Lower leg skin (tissue), 3 donors: ENCODE data around the gene IRAK4.

Source experiments
- POLR2A ChIP-seq, 2 donors: fragments of 450-650 bp; IDR thresholded peaks; one replicate each; pipeline ENCODE4 v1.6.1; 2016 to 2017; ENCODE audit warnings: antibody characterized with exemption in 2 of 2, mild to moderate bottlenecking in 1 of 2, moderate library complexity in 1 of 2
- TF ChIP-seq, protein P1 (sequence below), 3 donors: fragments of 450-650 bp; IDR thresholded peaks; one replicate each; pipeline ENCODE4 v1.5.1; 2016; ENCODE audit warnings: antibody characterized with exemption in 3 of 3, mild to moderate bottlenecking in 3 of 3, moderate library complexity in 2 of 3

DNA sequence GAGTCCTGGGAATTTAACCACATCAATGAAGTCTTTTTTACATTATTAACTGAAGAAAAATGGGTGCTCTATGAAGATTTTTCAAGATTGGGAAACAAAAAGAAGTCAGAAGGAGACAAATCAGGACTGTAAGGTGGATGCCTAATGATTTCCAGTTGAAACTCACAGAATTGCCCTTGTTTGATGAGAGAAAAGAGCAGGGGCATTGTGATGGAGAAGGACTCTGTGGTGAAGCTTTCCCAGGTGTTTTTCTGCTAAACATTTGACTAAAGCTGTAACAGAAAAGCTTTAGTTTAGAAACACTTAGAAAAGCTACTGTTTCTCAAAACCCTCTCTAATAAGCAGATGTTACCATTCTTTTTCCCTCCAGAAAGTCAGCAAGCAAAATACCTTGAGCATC, 5.8 kb downstream of the IRAK4 start:
- TF ChIP-seq, protein P1, sequence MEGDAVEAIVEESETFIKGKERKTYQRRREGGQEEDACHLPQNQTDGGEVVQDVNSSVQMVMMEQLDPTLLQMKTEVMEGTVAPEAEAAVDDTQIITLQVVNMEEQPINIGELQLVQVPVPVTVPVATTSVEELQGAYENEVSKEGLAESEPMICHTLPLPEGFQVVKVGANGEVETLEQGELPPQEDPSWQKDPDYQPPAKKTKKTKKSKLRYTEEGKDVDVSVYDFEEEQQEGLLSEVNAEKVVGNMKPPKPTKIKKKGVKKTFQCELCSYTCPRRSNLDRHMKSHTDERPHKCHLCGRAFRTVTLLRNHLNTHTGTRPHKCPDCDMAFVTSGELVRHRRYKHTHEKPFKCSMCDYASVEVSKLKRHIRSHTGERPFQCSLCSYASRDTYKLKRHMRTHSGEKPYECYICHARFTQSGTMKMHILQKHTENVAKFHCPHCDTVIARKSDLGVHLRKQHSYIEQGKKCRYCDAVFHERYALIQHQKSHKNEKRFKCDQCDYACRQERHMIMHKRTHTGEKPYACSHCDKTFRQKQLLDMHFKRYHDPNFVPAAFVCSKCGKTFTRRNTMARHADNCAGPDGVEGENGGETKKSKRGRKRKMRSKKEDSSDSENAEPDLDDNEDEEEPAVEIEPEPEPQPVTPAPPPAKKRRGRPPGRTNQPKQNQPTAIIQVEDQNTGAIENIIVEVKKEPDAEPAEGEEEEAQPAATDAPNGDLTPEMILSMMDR (IDR thresholded peaks at IDR 0.05) = no peak
- no peak for TF ChIP-seq POLR2A (IDR thresholded peaks at IDR 0.05)
